Stimulated activated CD8-positive, alpha-beta memory T cell treated with anti-CD3 and anti-CD28 coated beads, Interleukin-15, amount 100 ng/mL, for 4 hours (primary cell): ENCODE measurements around the gene ACD.
"Not testable (repeated sequence)": the region's sequence is repeated elsewhere in the genome, so short reads cannot be mapped to it uniquely, and the experiment has no call there.

ENCODE experiments used
- DNase-seq, 2 donors: peaks; one replicate each; pipeline ENCODE4 v3.0.0-alpha.2; 2020; ENCODE audit warnings: low read depth in 2 of 2

Gene ACD

DNA sequence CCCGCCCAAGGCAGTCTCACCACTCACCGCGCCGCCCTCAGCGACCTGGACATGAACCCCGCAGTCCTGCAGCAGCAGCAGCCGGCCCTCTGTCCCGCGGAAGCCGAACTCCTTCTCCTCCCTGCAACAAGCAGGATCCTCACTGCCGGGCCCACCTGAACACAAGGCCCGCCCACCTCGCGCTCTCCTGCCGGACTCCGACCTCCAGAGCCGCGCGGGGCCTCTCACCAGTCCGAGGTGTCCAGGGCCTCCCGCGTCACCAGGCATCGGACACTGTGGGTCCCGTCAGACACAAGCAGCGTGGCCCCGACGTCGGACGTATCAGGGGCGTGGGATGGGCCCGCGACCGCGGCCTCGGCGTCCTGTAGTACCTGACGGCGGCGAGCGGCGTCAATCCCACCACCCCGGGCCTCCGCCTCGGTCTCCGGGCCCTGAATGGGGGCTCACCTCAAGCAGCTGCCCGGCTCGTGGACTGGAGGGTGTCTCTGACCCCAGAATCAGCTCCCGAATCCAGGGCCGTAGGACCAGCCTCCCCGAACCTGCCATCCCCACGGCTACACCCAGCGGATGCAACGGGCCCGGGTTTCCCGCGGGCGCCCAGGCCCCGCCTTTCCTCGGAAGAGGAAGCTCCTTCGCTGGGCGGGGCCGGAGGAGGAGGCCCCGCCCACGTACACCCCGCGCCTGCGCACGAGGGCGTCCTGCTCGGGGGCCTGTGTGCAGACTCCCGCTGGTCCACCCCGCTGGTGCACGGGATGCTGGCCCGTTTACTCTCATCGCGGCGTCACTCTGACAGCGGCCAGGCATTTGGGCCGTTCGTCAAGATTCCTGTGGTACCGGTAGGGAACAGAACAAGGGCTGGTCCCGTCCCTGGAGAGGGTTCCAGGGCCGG lies at the start of gene ACD:
Gene ACD (minus strand): TSS at position 586 of the 889 bp plus-strand sequence. CDS start 40 bp downstream, at position 546.
- peak; percentile 83 to 84 for DNase-seq

DNA sequence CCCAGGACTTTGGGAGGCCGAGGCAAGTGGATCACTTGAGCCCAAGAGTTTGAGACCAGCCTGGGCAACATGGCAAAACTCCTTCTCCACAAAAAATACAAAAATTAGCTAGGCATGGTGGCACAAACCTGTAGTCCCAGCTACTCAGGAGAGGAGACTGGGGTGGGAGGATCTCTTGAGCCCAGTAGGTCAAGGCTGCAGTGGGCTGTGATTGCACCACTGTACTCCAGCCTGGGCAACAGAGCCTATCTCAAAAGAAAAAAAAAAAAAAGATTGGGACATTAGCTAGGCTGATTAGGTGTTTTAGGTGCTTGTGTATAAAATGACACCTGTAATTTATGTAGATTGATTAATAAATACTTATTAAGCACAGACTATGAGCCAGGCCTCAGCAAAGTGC lies 49.0 kb upstream of the ACD start:
- no peak for DNase-seq

GRCh38 chr16:67708368-67708771 lies 48.3 kb upstream of the ACD start:
- DNase-seq: no peak

DNA sequence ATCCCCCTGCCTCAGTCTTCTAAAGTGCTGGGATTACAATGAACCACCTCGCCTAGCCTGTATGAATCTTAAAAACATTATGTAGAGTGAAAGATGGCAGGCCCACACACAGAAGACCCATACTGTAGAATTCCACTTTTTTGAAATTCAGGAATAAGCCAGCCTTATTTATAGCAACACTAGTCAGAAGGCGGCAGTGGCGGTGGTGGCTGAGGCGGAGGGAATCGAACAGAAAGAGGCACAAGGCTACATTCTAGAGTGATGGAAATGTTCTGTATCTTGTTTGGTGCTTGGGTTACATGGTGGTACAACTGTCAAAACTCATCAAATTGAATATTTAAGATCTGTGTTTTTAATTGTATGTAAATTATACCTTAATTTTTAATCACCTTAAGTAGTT lies 47.7 kb upstream of the ACD start:
- no peak for DNase-seq

DNA sequence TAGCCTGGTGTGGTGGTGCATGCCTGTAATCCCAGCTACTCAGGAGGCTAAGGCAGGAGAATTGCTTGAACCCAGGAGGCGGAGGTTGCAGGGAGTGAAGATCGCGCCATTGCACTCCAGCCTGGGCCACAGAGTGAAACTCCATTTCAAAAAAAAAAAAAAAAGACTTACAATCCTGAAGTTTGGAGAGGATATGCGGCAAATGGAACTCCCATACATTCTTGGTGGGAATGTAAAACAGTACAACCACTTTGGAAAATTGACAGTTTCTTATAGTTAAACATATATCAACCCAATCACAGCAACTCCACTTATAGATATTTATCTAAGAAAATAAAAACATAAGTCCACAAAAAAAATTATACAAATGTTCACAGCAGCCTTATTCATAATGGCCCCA lies 47.1 kb upstream of the ACD start:
- no peak for DNase-seq

- DNase-seq: no peak
Observed at GRCh38 chr16:67704110-67704509, 44.0 kb upstream of the ACD start.

GRCh38 chr16:67703626-67704025 lies 43.6 kb upstream of the ACD start:
- DNase-seq: no peak

- no peak for DNase-seq
Observed at GRCh38 chr16:67702130-67702529, 42.1 kb upstream of the ACD start.

GRCh38 chr16:67701420-67701819 lies 41.4 kb upstream of the ACD start:
- DNase-seq: no peak

- DNase-seq: no peak
Observed at GRCh38 chr16:67699265-67699664, 39.2 kb upstream of the ACD start.

DNA sequence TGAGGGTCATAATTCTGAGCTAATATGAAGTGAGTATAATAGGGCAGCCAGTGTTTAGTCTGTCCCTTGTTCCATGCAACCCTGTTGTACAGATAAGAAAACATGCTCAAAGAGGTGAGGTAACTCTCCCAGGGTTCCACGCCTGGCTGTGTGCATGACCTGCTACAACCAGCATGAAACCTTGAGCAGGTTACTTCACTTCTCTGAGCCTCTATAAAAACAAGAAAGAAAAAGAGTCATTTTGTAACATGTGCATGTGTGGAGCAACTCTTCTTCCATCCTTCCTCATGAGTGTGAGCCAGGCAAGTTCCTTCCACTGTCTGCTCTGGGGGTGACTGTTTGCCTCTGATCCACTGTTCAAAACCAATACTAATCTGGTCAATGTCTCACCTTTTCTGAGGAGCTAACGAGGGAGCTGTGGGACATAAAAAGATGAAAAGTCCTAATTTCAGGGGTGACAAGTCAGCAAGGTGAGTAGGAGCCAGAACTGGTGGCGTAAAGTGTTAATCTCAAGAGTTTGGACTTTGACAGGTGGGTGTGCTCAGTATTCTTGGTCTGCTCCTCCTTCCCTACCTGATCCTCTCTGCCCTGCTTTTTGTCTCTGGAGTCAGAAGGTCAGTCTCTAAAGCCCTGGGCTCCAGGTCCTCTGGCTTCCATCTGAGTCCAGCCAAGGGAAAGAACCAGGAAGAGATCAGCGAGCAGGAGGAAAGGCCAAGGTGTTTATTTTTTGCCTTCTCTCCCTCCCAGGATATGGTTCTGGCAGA lies 37.5 kb upstream of the ACD start:
- DNase-seq: no peak

- no peak for DNase-seq
Observed at GRCh38 chr16:67694611-67695010, 34.6 kb upstream of the ACD start.

- not testable (repeated sequence) for DNase-seq
Observed at GRCh38 chr16:67693517-67694285, 33.6 kb upstream of the ACD start.

GRCh38 chr16:67685388-67686112 lies 25.5 kb upstream of the ACD start:
- DNase-seq: no peak

- DNase-seq: no peak
Observed at GRCh38 chr16:67683767-67684166, 23.7 kb upstream of the ACD start.

DNA sequence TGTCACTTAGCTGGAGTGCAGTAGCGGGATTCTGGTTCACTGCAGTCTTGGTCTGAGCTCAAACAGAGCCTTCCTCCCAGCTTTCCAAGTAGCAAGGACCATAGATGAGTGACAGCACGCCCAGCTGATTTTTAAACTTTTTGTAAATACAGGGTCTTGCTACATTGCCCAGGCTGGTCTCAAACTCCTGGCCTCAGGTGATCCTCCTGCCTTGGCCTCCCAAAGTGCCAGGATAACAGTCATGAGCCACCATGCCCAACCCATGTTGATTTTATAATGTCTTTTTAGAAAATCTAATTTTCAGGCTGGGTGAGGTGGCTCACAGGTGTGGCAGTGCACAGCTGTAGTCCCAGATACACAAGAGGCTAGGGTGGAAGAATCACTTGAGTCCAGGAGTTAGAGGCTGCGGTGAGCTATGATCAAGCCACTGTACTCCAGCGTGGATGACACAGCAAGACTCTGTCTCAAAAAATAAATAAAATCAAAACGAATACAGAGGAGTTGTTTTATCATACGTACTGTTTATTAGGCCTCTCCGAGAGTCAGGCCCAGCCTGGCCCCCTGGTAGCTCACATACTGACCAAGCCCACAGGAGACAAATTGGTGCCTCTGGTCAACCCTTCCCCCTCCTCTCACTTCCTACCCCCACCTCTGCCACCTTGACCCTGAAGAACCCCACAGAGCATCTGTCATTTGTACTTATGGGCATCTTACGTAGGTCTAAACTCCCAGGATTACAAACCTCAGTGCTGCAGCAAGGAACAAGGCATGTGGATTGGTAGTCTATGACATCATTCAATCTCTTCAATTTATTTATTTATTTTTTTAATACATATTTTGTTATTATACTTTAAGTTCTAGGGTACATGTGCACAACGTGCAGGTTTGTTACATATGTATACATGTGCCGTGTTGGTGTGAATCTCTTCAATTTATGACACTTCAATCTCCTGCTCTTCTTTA lies 20.2 kb upstream of the ACD start:
- no peak for DNase-seq

DNA sequence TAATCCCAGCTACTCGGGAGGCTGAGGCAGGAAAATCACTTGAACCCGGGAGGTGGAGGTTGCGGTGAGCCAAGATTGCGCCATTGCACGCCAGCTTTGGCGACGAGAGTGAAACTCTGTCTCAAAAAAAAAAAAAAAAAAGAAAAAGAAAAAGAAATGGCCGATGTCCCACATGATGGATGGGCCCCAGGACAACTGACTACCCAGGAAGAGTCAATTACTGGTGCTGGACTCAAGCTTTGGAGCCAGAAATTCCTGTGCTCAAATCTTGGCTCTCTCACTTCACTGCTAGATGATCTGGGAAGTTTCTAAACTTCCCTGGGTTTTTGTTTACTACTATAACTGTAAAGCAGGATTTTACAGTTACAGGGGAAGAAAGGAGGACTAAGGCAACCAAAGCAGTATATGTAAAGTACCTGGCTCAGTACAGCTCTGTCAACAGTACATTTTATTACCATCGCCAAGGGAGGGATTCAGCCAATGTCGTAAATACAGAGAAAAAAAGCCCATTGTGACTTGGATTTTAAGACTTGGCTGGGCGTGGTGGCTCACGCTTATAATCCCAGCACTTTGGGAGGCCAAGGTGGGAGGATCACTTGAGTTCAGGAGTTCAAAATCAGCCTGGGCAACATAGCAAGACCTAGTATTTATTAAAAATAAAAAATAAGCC lies 18.4 kb upstream of the ACD start:
- no peak for DNase-seq

DNA sequence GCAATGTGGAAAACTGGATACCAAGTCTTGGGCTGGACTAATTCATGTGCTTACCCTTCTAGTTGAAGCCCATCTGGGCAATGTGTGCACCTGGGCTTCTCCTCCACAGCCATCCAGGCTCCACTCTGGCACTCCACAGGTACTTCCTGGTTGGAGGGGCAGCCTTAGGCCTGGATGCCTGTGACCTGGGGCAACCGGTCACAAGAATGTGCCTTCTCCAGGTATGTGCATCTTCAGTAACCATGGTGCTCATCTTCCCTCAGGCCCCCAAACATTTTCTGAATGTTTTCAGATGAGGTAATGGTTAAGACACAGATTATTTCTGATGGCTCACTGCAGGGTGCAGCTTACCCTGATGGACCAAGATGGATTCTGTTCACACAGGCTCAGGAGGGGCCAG lies 17.7 kb upstream of the ACD start:
- no peak for DNase-seq

GRCh38 chr16:67676939-67677338 lies 16.9 kb upstream of the ACD start:
- no peak for DNase-seq

- DNase-seq: no peak
Observed at GRCh38 chr16:67676516-67676915, 16.5 kb upstream of the ACD start.
